NCI-H2171 treated with DMSO at 0.1 percent for 48 hours (cell line): ENCODE data around the gene BCR.

Experiments
- DNase-seq: peaks from one replicate; lab custom pipeline; 2025; lab: John Stamatoyannopoulos, UW

The BCR gene

GRCh38 chr22:23277583-23278295, 97.4 kb downstream of the BCR start:
- DNase-seq: no peak

- DNase-seq: no peak
Measured at GRCh38 chr22:23278883-23279675, 98.8 kb downstream of the BCR start.

DNA sequence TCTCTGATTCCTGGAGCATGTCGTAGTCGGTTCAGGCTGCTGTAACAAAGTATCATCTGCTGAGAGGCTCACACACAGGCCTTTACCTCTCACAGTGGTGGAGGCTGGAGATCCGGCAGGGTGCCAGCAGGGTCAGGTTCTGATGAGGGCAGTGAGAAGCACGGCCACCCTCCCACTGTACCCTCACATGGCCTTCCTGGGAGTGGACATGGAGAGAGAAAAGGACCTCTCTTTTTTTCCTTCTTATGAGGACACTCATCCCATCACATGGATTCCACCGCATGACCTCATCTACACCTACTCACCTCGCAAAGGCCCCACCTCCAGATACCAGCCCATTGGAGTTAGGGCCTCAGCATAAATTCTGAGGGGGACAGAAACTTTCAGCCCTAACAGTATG, 99.5 kb downstream of the BCR start:
- DNase-seq: no peak

DNA sequence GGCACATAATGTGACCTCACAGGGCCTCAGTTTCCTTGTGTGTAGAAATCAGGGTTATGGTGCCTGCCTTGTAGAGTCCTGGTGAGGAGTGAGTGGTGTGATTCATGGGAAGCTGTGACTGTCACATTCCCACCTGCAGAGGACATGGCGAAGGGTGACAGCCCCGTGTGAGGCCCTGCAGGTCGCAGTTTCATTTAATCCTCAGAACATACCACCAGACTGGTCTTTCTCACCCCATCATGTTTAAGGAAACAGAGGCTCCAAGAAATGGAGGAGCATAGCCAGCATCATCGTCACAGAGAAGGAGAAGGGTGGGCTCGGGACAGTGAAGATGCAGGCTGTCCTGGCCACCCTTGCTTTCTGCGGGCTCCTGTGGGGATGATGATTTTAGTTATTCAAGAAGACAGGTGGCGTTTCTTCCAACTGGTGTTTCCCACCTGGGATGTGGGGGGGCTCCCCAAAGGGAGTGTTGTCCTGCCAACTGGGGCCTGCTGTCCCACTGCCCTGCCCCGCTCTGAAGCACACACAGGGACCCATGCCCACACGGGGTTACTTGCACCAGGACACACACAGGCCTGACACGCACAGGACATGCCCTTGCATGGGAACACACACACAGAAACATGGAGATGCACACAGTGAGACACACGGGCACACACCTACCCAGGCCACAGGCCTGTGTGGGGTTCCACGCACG, 100.2 kb downstream of the BCR start:
- DNase-seq: no peak

- no peak for DNase-seq
Measured at GRCh38 chr22:23281053-23281405, 100.7 kb downstream of the BCR start.

GRCh38 chr22:23281406-23282088, 101.2 kb downstream of the BCR start:
- DNase-seq: peak; percentile 81

GRCh38 chr22:23282089-23282501, 101.8 kb downstream of the BCR start:
- DNase-seq: peak; percentile 83

DNA sequence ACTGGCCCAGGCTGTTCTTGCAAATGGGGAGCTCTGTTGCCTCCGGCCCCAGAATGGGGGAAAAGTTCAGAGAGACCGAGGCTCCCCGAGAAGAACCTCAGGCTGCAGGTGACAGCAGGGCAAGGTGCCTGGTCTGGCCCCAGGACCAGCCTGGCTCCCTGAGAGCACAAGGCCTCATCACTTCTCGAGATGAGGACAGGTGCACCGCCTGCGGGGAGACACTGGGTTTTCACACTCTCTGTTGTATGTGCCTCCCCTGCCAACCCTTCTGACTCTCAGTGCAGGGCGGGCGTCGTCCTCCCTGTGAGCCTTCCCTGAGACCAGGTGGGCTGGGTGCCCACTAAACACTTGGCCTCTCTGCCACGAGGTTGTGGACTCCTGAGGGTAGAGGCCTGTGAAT, 102.2 kb downstream of the BCR start:
- DNase-seq: no peak

DNA sequence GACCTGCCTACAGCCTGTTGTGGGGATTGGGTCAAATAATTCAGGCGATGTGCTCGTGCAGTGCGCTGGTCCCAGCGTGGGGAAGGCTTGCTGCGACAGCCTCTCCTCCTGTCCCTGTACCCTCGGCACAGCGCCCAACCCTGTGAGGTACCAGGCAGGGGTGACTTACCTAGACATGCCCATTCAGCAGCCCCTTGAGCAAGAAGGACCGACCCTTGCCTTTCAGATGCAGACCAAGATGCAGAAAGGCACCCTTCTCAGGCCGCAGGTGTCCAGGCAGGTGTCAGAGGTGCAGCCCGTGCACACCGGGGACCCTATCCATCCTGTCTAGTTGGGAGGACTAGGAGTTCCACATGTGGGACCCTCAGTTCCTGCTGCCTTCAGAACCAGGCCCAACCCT, 102.7 kb downstream of the BCR start:
- DNase-seq: no peak

- DNase-seq: no peak
Measured at GRCh38 chr22:23283591-23284503, 103.5 kb downstream of the BCR start.

DNA sequence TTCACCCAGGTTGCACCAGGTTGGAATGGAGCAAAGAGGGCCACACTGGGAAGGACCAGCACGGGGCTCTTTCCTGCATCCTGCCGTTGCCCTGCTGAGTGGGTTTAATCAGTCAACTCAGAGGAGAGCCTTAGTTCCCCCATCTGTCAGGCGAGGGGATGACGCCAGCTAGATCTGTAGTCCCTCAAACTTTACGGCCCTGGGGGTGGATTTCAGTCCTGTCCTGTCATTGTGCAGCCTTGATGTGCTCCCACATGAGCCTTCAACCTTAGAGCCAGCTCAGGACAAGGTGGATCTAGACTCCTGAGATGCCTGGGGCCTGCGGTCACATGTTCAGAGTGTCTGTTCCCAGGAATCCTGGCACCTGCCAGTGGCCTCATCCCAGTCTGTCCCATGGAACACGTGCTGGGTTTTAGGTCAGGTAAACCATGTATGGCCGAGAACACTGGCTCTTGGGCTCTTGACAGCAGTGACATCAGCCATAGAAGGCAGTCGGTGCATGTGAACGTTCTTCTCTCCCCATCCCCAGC, 104.3 kb downstream of the BCR start:
- no peak for DNase-seq

- no peak for DNase-seq
Measured at GRCh38 chr22:23285236-23285635, 104.9 kb downstream of the BCR start.

- no peak for DNase-seq
Measured at GRCh38 chr22:23285734-23286133, 105.4 kb downstream of the BCR start.

DNA sequence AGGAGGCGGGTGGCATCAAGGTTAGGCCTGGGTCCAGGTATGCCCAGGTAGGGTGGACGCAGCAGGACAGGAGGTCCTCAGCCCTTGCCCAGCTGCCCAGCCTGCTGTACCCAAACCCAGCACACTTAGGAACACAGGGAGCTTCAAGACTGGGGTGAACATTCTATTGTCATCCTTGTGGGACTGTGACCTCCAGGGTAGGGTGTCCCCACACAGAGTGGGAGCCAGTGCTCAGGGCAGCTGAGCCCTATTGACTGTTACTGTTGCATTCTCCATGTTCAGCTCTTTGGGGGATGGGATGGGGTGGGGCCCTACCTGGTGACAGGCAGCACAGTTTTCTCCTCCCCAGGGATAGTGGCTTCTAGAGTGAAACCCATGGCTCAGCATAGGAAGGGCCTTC, 106.0 kb downstream of the BCR start:
- DNase-seq: no peak

DNA sequence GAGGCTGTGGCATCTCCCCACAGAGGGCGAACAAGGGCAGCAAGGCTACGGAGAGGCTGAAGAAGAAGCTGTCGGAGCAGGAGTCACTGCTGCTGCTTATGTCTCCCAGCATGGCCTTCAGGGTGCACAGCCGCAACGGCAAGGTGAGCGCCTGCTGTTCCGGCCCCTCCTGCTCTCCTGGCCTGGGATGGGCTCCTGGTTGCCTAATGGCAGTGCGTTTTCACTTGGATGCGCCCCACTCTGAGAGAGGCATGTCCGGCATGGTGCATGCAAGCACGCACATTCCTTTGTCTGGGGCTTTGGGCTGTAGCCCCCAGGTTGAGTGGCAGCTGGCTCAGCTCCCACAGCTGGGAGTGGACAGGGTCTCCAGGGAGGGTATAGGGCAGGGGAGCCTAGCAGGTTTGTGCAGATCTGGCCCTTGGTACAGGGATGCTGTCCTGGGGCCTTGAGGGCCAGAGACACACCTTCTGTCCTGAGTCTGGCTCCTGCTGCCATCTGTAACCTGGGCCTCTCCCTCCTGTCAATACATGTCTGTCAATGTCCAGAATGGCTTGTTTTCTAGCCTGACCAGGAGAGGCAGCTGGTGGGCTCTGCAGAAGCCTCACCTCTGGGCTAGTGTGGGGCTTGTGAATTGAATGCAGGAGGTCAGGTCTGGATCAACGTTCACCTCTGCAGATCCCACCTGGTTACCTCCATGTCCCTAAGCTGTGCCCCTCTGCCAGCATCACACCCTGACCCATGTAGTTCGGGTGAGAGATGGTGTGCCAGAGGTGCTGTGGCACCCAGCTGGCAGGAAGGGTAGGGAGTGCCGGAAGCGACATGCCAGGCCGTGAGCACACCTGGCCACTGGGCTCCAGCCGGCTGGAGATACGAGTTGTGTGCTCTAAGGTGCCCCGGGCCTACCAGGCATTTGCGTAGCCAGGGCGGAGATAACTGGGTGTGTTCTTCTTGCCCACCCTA, 107.1 kb downstream of the BCR start:
- no peak for DNase-seq

- DNase-seq: no peak
Measured at GRCh38 chr22:23288301-23289129, 108.2 kb downstream of the BCR start.

DNA sequence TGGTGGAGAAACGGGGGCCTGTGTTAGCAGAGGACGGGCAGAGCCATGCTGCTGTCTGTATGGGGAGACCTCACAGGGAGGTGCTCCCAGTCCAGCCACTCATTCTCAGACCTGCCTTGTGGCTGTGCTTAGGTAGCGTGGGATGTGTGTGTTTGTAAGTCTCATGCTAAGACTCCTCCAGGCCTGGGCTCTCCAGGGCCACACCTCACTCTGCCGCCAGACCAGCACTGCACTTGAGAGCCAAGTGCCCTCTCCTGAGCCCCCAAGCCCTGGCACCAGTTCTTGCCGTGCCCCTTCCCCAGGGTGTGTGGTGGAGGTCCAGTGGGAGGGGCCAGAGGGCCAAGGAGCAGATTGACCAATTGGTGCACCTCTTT, 108.8 kb downstream of the BCR start:
- DNase-seq: no peak

DNA sequence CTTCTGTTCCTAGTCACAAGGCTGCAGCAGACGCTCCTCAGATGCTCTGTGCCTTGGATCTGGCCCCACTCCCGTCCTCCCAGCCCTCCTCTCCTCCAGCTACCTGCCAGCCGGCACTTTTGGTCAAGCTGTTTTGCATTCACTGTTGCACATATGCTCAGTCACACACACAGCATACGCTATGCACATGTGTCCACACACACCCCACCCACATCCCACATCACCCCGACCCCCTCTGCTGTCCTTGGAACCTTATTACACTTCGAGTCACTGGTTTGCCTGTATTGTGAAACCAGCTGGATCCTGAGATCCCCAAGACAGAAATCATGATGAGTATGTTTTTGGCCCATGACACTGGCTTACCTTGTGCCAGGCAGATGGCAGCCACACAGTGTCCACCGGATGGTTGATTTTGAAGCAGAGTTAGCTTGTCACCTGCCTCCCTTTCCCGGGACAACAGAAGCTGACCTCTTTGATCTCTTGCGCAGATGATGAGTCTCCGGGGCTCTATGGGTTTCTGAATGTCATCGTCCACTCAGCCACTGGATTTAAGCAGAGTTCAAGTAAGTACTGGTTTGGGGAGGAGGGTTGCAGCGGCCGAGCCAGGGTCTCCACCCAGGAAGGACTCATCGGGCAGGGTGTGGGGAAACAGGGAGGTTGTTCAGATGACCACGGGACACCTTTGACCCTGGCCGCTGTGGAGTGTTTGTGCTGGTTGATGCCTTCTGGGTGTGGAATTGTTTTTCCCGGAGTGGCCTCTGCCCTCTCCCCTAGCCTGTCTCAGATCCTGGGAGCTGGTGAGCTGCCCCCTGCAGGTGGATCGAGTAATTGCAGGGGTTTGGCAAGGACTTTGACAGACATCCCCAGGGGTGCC, 109.8 kb downstream of the BCR start:
- DNase-seq: peak; percentile 23
